MM.1S (cell line): ENCODE measurements around the gene MMAB.

ENCODE experiments used
- CTCF ChIP-seq: fragments of 300-600 bp; sonication (generic); IDR thresholded peaks from 2 replicates; pipeline ENCODE4 v1.5.1; 2016; ENCODE audit warnings: antibody characterized with exemption, low read length, mixed read lengths
- EZH2 ChIP-seq: fragments of 300-600 bp; sonication (generic); optimal IDR thresholded peaks from 2 replicates; pipeline ENCODE3; 2017; ENCODE audit warnings: low read depth, mild to moderate bottlenecking, antibody characterized with exemption, low read length, mixed read lengths
- EZH2phosphoT487 ChIP-seq: fragments of 300-600 bp; sonication (generic); IDR thresholded peaks from 2 replicates; pipeline ENCODE4 v1.6.1; 2018; ENCODE audit warnings: antibody characterized with exemption, low read length

GRCh38 chr12:109590566-109590965 is 17.3 kb upstream of the MMAB start:
- TF ChIP-seq CTCF (no peak), EZH2 (no peak), EZH2phosphoT487 (no peak)
